HG02943 (cell line): ENCODE measurements around the gene RFX2.
"Not testable (repeated sequence)": the region's sequence is repeated elsewhere in the genome, so short reads cannot be mapped to it uniquely, and the experiment has no call there.

Experiments used
- ATAC-seq: cut with Tn5 transposase; IDR thresholded peaks from one replicate; pipeline ENCODE4 v1.9.1; 2021; ENCODE audit warnings: mild to moderate bottlenecking, low read depth, moderate library complexity; ENCODE audit not compliant: unreplicated experiment

The RFX2 gene

DNA sequence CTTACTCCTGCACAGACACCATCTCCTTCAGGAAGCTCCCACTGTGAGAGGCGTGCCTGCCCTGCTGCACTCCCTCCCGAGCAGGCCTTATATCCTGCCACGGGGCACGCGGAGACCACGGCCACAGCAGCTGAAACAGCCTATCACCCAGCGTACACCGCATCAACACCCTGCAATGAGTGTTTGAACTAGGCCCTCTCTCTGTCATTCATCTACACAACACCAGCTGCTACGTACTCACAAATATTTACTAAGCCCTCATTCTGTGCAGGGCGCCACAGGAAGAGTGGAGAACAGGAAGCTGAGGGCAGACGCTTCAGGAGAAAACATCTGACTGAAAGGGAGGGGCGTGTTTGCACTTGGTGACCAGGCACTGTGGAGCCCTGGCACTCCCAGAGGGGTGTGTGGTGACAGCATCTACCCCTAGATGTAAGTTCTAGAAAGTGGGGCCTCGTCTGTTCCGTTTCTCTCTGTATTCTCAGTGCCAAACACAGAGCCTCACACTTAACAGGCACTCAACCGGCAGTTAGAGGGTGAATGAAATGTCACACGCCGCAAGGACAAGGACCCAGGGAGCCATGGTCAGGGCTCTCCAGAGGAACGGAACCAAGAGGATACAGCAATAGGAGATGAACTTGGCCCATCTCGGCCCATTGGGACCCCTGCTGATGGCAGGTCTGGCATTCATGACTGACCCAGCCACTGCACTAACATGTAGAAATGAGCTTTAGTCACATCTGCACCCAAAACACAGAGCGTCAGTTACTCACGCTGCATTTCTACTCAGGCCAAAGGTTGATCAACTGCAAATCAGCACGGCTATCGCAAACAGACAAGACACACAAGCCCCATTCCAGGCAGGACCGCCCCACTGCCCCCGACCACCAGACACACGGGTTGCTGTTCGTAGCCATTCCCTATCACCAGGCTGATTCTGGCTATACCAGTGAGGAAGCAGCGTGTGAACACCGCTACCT lies 148.0 kb downstream of the RFX2 start:
- no peak for ATAC-seq

DNA sequence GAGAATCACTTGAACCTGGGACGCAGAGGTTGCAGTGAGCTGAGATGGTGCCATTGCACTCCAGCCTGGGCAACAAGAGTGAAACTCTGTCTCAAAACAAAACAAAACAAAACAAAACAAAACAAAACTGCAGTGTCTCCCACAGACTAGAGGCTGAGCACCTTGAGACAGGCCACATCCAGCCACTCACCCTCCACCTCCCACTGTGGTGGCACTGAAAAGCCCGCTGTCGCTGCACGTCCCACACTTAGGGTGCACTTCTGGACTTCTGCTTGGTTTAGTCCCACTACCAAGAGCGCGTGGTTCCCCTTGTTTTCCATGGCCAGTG lies 148.7 kb downstream of the RFX2 start:
- ATAC-seq: not testable (repeated sequence)

DNA sequence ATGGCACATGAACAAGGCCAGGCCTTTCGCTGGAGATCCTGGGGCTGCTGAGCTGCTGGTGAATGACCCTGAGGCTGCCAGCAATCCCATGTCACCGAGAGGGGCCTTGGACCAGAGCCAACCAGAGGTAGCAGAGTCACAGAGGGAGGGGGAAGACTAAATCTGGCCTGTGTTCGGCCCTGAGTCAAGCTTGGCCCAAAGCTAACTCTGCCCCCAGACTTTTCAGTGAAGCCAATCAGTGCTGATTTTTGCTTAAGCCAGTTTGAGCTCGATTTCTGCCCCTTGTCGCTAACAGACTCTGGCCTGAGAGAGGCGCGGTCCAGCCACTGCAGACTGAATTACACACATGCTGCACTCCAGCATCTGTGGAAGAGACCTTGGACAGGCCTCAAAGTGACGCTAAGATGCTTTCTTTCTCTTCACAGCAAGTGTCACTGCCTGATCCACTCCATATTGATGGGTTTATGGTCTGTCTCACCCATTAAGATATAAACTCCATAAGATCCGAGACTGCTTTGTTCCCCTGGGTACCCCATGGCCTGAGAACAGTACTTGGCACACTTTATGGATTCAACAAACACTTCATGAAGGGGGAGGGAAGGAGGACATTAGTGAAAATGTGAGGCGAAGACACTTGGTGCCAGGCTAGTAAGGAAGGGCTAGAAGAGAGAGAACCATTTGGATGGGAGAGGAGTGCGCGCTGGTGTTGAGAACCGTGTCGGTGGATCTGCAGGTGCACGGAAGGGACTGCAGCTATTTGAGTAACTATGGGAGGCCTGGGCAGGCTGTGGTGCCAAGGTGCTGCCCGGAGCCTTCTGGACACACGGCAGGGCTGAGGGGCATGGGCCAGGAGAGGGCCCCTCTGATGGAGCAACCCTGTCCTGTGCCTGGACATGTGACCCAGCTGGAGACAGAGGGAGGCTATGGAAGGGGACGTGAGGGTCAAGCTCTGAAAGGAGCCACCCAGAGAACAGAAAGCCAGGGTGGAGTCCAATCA lies 150.0 kb downstream of the RFX2 start:
- no peak for ATAC-seq

DNA sequence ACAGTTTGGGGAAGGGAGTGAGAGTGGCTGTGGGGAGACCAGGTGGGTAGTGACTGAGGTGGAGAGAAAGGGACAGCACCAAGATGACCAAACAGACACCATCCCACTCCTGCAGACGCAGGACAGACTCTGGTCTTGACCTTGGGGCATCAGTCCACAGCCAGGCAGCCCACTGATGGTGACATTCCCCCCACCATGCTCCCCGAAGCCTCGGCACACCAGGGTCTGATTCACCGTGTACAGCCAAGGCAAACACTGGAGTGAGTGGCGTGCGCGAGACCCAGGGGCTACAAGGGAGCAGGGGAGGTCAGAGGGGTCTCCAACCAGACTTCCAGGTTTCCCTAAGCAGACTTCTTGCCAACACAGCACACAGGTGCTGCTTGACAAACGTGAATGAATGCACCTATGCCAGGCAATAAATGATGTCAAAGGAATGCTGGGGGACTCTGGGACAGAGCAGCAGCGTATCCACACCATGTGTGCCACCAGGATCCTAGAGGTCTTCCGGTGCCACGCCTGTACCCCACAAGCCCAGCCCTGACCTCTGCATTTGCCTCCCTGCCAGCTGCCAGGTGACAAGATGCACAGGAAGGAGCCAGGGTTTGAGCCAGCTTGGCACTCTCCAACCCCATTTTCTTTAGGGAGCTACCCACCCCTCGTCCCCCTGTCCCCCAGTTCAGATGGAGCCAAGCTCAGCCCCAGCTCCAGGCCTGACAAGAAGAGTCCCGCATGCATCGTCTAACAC lies 150.9 kb downstream of the RFX2 start:
- ATAC-seq: no peak

DNA sequence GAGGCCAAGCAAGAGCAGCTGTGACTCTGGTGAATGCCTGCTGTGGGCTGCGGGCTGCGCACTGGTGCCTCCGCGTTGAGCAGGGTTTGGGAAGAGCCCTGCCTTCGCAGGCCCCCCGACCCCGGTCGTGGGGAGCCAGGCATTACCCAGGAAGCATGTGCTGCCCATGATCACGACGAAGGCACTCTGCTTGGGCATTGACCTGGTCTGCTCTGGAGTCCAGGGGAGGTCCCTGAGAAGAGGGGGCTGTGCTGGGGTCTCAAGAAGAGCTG lies 151.5 kb downstream of the RFX2 start:
- no peak for ATAC-seq

DNA sequence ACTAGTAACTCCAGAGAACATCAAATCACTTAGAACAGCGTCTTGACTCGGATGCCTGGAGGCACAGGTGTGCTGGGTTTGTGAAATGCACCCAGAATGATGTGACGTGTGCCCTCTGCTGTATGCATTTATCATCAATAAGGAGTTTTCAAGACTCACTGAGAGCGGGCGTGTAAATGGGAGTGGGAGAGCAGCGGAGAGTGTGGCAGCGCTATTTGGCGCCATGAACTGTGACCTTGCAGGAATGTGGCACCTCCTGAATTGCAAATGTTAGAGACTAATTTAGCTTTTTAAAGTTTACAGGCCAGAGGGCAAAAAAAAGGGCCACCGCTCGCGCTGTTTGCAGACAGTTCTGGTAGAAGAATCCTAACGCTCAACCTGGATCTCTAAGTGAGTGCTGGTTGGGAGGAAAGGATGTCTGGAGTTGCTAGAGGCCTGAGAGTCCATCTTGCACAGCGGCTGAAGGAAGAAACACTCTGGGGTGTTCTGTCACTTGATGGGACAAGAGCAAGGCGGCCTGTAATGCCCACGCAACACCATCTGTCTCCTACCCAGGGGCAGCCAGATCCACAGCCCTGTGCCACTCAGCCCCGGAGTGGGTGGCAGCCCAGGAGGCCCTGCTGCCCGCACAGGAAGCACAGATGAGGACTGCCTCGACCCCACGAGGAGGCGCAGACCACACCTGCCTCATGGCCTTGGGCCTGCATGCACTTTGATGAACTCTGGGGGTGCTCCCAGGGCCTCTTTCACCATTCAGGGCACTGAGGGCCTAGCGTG lies 152.0 kb downstream of the RFX2 start:
- no peak for ATAC-seq

DNA sequence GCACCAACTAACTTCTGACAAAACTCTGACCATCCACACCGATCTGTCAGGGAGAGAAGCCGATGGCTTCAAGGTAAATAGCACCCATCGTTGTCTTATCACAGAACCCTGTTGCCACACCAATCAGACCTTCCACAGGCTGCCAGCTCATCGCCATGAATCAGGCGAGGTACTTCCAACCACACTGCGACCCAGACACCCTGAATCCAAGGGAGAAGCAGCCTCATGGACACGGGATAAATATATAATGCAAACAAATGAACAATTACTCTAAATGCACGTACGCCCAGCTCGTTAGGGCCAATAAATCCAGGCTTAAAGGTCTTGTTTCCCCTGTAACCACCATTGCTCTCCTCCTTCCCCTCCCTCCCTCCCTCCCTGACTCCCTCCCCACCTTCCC lies 153.1 kb downstream of the RFX2 start:
- ATAC-seq: no peak

DNA sequence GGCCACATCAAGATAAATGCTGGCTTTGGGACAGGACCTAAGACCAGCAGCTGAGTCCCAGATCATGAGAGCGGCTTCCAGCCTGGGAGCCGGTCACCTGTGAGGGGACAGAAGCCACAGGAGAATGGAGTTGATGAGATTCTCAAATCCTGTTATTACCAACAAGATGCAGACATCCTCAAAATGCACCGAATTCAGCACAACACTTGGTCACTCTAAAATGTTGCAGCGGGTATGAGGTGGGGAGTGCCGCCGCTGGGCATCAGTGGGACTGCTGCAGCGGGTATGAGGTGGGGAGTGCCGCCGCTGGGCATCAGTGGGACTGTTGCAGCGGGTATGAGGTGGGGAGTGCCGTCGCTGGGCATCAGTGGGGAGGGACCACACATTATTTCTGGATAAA lies 153.6 kb downstream of the RFX2 start:
- ATAC-seq: no peak

DNA sequence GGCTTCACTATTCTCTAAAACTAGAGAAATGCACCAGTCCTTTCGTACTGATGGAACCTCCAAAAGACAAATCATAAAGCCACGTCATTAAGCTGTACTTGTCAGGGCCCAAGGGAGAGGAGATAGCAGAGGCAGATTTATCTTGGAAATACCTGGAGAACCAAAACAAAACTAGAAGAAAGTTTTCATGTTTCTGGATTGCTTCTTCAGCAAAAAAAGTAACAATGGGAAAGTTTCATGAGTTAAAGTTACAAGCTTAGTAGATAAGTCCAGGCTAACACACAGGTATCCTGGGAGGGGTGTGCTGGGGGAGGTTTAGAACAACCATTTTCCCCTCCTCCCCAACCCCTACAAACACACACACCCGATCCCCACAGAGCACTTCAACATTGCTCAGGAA lies 154.0 kb downstream of the RFX2 start:
- no peak for ATAC-seq

DNA sequence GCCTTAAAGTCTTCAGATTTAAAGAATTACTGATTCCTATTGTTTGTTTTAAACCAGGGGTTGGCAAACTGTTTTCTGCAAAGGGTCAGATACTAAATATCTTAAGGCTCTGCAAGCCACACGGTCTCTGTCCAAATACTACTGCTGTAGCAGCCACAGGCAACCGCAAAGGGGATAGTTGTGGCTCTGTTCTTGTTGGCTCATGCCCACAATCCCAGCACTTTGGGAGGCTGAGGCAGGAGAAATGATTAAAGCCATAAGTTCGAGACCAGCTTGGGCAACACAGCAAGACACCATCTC lies 154.7 kb downstream of the RFX2 start:
- ATAC-seq: no peak

DNA sequence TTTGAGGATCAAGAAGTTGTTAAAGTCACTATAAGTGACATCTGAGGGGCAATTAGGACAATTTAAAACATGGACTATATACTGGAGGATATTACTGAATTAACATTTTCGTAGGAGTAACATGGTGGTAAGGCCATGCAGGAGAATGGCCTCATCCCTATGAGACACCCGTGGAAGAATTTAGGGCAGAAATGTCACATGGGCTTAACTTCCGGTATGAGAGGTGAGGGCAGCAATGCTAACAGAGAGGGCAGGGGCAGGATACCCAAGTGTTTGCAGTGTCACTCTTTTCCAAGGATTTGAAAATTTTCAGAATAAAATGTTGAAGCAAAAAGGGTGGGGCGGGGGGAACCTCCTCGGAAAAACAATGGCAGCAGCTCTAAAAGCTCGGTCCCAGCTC lies 156.0 kb downstream of the RFX2 start:
- no peak for ATAC-seq

DNA sequence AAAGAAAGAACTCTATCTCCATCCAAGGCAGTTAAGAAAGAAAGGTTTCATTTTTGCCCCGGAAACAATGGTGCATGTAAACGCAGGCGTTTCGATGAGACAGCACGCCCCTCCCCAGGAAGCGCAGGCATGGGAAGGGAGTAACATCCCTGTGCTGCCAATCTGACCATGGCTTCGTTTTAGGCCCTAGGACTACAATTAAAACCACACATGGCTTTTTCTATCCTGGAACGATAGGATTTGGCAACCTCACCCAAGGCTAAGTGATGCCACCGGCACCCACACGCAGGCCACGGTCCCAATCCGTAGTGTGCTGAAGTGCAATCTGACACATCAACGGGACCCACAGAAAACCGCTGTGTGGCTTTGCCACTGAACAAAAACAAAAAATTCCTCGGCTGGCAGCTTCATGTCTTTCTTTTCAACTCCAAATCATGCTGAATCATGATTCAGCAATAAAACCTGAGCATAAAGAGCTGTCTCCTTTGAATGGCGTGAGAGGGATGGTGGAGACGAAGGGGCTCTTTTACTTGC lies 156.6 kb downstream of the RFX2 start:
- ATAC-seq: no peak

DNA sequence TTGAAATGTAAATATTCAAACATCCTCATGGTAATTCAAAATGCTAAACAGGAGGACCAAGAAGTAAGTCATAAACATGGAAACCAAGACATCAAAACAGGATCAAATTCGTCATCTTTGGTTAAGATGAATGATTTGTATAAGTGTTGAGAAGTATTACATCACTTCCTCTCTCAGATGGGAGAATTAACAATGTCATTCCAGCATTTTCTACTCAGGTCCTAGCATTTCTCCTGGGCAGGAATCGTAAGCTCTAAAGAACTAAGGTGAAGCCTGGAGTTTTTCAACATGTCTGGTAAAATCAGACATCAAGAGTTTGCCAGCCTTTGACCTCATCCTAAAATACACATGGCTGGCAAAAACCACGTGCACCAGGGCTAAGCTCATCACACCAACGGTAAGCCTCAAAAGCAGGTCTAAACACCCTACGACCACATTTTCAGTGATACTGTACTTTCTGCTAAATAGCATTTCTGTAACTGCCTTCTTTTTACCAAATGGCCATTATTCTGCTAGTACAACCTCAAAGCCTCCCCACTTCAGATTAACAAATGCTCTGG lies 157.2 kb downstream of the RFX2 start:
- ATAC-seq: no peak

DNA sequence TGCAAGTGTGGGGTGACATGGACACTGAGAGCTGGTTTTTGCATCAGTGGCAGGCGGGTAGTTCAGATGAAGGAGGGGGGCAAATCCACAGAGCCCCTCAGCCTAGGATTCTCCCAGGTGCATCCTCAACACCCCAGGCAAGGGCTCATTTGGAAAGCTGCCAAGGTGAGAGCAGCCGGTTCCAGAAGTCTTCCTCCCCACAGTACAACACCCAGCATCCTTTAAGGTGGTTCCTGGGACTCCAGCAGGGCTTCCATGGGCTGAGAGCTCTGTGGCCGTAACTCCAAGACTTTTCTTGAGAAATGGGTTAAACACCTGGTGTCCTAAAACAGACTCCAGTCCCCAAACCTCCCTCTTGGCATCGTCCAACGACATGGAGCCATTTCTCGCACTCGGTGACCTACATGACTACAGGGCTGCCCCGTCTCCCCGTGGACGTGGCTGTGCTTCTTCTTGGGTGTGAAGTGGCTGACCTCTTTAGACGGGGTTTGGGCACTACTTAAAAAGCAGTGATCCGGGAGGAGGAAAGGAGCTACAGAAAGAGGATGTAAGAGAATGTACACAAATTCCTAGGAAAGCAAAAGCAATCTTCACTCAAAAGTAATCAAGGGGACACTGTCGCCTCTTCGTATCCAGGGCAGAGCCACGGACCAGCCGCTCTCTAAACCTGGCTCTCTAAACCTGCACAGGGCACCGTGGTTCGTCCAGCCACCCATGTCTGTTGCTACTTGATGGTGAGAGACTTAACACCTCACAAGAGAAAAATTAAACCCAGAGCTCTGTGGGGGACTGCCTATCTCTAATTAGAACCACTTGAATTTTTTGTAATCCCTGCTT lies 157.9 kb downstream of the RFX2 start:
- no peak for ATAC-seq

DNA sequence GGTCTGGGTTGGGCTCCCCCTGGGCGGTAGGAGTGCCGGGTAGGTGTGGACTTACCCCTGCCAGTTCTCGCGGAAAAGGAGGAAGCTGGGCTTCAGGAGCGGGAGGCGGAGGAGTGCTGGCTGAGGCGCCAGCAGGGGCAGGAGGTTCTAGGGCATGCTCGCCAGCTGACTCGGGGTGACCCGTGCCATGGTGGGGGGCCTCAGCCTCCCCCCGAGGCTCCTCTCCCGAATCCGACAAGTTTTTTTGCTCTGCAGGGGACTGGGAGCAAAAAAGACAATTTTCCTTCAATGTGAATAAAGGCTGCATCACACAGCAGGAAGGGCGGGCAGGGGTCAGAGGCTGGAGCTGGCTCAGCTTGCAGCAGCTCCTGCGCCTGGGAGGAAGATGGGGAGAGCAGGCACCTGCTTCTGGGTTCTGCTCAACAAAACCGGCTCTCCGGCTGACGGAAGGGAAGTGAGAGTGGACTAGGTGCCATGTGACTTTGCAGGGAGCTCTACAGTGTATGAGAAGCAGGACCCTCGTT lies 158.9 kb downstream of the RFX2 start:
- ATAC-seq: no peak

DNA sequence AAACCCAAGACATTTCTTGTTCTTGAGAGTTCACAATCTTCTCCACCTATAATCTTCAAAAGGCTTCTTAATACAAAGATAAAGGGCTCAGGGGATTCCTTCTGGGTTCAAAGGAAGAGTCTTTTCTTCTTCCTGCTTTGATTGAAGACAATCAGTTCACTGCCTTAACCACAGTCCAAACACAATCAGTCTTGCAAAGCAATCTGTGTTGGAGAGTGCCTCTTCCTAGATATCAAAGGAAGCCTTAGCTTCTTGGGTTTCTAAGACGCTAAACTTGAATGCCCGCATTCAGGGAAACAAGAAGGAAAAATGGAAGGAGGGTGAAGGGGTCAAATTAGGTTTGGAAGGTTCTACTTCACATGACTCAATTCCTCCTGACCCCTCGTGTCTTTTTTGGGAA lies 159.6 kb downstream of the RFX2 start:
- no peak for ATAC-seq

DNA sequence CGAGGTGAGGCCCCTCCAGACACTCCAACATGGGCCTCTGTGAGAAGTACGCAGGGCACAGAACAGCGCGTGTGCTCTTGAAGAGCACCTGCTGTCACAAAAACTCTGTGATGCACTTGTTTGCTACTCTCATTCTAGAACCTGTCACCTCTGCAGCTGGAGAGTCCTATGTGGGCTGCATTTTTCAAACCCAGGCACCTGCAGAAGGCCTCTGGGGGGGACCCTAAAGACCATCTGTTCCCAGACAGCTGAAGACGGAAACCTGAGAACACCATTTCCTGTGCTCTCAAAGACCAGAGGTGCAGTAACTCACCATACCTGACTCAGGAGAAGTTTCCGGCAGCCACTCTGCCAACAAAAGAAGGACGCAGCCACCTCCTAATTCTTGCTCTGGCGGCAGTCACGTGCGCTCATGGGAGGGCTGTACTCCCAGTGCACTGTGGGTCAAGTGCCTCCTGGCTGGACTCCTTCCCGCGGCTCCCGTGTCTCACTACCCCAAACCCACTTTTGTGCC lies 160.5 kb downstream of the RFX2 start:
- no peak for ATAC-seq

DNA sequence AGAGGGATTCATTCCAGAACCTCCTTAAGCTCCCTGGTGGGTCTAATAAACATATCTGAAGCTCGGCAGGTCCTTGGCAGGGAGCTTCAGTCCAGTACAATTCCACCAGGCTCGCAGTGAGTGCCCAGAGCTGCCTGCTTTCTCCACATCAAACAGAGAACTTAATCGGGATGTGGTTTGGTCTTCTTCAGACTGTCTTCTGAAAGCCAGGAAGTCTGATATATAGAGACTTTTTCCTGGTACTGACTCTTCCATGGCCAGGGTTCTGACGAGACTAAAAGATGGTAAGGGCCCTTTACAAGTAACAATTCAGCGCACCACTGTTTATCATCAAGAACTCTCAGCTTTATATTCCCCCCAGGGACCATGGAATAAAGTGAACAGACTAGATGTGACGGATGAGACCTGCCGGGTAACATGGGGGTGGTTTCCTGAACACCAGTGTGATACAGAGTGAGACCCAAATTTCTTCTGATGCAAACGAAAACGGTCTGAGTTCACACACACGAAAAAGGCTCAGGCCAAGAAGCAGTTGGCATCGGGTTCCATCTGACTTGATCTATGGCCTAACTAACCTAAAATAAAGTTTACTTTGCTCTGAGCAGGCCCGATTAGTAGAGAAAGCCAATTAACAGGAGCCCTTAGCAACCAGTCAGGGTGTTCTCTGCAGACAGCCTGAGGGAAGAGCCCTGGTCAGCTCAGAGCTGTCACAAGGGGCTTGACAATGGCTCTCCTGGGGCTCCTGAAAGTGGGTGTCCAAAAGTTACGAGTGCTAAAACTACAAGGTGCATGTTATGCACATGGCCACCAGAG lies 161.3 kb downstream of the RFX2 start:
- ATAC-seq: no peak
